Thymus (tissue), 14 donors: ENCODE measurements around the gene MT2A. TPM values are rescaled to one million over a fixed set of nuclear protein-coding genes. Genes with fewer than 3 reads are reported as not detected.
A peak's percentile ranks its signal among the peaks of the same experiment; 100 is the strongest.

Source experiments
- DNase-seq, 9 donors: peaks; one replicate each; pipeline ENCODE4 v3.0.0-alpha.2; 2013; ENCODE audit warnings: low spot score in 9 of 9, low read depth in 6 of 9, missing footprints in 1 of 9
- H3K27ac ChIP-seq, 2 donors: one replicate each; pipeline ENCODE4 v1.5.1; 2013; ENCODE audit warnings: control low read depth in 1 of 2, low read depth in 1 of 2, low read length in 1 of 2, mild to moderate bottlenecking in 1 of 2, moderate library complexity in 1 of 2
- H3K27me3 ChIP-seq, 2 donors: one replicate each; pipeline ENCODE4 v1.5.1; 2013; ENCODE audit warnings: low read length in 1 of 2; ENCODE audit not compliant: control insufficient read depth in 2 of 2, insufficient read depth in 1 of 2
- H3K36me3 ChIP-seq, 2 donors: one replicate each; pipeline ENCODE4 v1.5.1; 2013; ENCODE audit warnings: low read length in 1 of 2, mild to moderate bottlenecking in 1 of 2, moderate library complexity in 1 of 2; ENCODE audit not compliant: control insufficient read depth in 2 of 2, insufficient read depth in 2 of 2
- H3K4me1 ChIP-seq, 2 donors: one replicate each; pipeline ENCODE4 v1.5.1; 2013; ENCODE audit warnings: low read length in 2 of 2; ENCODE audit not compliant: control insufficient read depth in 2 of 2, insufficient read depth in 2 of 2
- H3K4me3 ChIP-seq, 2 donors: one replicate each; pipeline ENCODE4 v1.5.1; 2013; ENCODE audit warnings: low read length in 2 of 2, control low read depth in 1 of 2, mild to moderate bottlenecking in 1 of 2
- H3K9me3 ChIP-seq, 2 donors: one replicate each; pipeline ENCODE4 v1.5.1; 2013; ENCODE audit warnings: low read length in 1 of 2, mild to moderate bottlenecking in 1 of 2; ENCODE audit not compliant: control insufficient read depth in 2 of 2, insufficient read depth in 1 of 2
- WGBS: extraction: QIAGEN DNeasy Blood & Tissue Kit; methylation state at CpG from one replicate; pipeline ENCODE4 v1.1.7; 2013; 5-methylcytosine and 5-hydroxymethylcytosine counted together
- long read RNA-seq, 10 donors: transcript quantifications; one replicate each; lab custom pipeline, GENCODE V29; 2026
- polyA plus RNA-seq: library from polyadenylated mRNA; stranded (reverse); fragments of 200-250 nt; gene quantifications from one replicate; pipeline ENCODE4 v1.2.3, GENCODE V29; 2013
- total RNA-seq: library from RNA; stranded (reverse); fragments of 120-200 nt; gene quantifications from one replicate; pipeline ENCODE4 v1.2.4, GENCODE V29; 2013
- donor health status: healthy.

Gene MT2A
- total RNA-seq (7.8 TPM), polyA plus RNA-seq (2,040 TPM)
- long read RNA-seq, donor 1, partial matches to known transcripts = 0 of 2 reads
- long read RNA-seq, donor 1, other reads (novel, unspliced or antisense) = 0 of 2 reads
- long read RNA-seq, donor 2 = 0 reads
- long read RNA-seq, donor 3, transcript MT2A-201 (3 exons, 786 nt) = major isoform, 19 of 23 reads
- long read RNA-seq, donor 3, partial matches to known transcripts = 0 of 23 reads
- long read RNA-seq, donor 3, other reads (novel, unspliced or antisense) = 0 of 23 reads
- long read RNA-seq, donor 4, transcript MT2A-201 (3 exons, 786 nt) = major isoform, 18 of 28 reads
- long read RNA-seq, donor 4, partial matches to known transcripts = 5 of 28 reads
- long read RNA-seq, donor 4, other reads (novel, unspliced or antisense) = 0 of 28 reads
- long read RNA-seq, donor 5, transcript MT2A-203 (1 exons, 903 nt) = minor isoform, 12 of 80 reads
- long read RNA-seq, donor 5, transcript MT2A-201 (3 exons, 786 nt) = major isoform, 45 of 80 reads
- long read RNA-seq, donor 5, partial matches to known transcripts = 11 of 80 reads
- long read RNA-seq, donor 5, other reads (novel, unspliced or antisense) = 11 of 80 reads
- long read RNA-seq, donor 6, transcript MT2A-201 (3 exons, 786 nt) = major isoform, 25 of 28 reads
- long read RNA-seq, donor 6, partial matches to known transcripts = 0 of 28 reads
- long read RNA-seq, donor 6, other reads (novel, unspliced or antisense) = 0 of 28 reads
- long read RNA-seq, donor 7, transcript MT2A-201 (3 exons, 786 nt) = major isoform, 23 of 28 reads
- long read RNA-seq, donor 7, transcript MT2A-203 (1 exons, 903 nt) = minor isoform, 5 of 28 reads
- long read RNA-seq, donor 7, partial matches to known transcripts = 0 of 28 reads
- long read RNA-seq, donor 7, other reads (novel, unspliced or antisense) = 0 of 28 reads
- long read RNA-seq, donor 8, transcript MT2A-201 (3 exons, 786 nt) = major isoform, 12 of 12 reads
- long read RNA-seq, donor 8, partial matches to known transcripts = 0 of 12 reads
- long read RNA-seq, donor 8, other reads (novel, unspliced or antisense) = 0 of 12 reads
- long read RNA-seq, donor 9, transcript MT2A-201 (3 exons, 786 nt) = major isoform, 9 of 9 reads
- long read RNA-seq, donor 9, partial matches to known transcripts = 0 of 9 reads
- long read RNA-seq, donor 9, other reads (novel, unspliced or antisense) = 0 of 9 reads
- long read RNA-seq, donor 10, transcript MT2A-201 (3 exons, 786 nt) = major isoform, 14 of 14 reads
- long read RNA-seq, donor 10, partial matches to known transcripts = 0 of 14 reads
- long read RNA-seq, donor 10, other reads (novel, unspliced or antisense) = 0 of 14 reads

DNA sequence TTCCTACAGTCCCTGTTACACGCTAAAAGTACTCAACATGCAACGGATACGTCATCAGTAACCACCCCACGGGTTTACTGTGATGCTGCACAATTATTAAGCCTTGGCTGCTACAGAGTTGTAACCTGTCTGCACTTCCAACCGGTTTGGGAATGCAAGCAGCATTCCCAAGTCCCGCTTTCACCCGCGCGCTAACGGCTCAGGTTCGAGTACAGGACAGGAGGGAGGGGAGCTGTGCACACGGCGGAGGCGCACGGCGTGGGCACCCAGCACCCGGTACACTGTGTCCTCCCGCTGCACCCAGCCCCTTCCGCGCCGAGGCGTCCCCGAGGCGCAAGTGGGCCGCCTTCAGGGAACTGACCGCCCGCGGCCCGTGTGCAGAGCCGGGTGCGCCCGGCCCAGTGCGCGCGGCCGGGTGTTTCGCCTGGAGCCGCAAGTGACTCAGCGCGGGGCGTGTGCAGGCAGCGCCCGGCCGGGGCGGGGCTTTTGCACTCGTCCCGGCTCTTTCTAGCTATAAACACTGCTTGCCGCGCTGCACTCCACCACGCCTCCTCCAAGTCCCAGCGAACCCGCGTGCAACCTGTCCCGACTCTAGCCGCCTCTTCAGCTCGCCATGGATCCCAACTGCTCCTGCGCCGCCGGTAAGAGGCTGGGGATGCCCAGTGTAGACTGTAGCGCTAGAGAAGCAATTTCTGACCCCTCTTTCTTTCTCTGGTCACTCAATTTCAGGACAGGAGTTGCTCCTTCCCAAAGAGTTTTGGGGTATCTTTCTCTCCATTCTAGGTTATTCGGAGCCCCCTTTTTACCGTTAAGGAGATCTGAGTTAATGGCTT lies at the start of gene MT2A:
TSS of gene MT2A (plus strand) at position 542 of the 833 bp plus-strand sequence. CDS start at position 614, 72 bp downstream.
- peak within 1 kb of the TSS; percentile 38 to 51 for H3K4me3 ChIP-seq
- H3K27me3 ChIP-seq = peaks cover 0 to 30% of the 10 kb centered on the region in 2 donors
- H3K4me1 ChIP-seq = peaks cover 11 to 39% of the 10 kb centered on the region in 2 donors
- no peaks in the 10 kb centered on the region for H3K9me3 ChIP-seq
- no peaks in the 10 kb centered on the region for H3K36me3 ChIP-seq
- 13% methylated on average over 62 of the region's 62 CpGs for WGBS
- peak within 1 kb of the TSS; percentile 67 to 82 for H3K27ac ChIP-seq
- peak in 7 of 9 donors; percentile 42 to 88 (median 66) for DNase-seq

DNA sequence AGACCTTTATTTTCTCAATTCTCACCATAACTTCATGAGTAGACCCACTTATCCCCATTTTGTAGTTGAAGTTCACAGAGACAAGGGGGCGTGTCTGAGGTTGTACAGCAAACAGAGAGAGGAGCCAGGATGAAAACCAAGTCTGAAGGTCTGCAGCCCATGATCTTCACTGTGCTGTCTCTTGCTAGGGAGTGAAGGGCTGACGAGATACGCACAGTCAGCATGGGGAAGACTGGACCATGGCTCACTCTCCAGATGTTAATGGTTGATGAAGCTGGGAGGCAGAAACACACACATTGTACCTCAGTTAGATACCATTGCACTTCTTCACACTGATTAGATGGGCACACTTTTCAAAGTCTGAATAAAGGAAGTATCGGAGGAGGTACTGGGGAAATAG lies 49.3 kb upstream of the MT2A start:
- no peak overlapping the region for H3K4me3 ChIP-seq
- 96% methylated on average over 4 of the region's 4 CpGs for WGBS
- H3K36me3 ChIP-seq = no peaks in the 10 kb centered on the region
- no peaks in the 10 kb centered on the region for H3K4me1 ChIP-seq
- no peak for DNase-seq
- H3K27me3 ChIP-seq = peaks cover 4 to 11% of the 10 kb centered on the region in 2 donors
- H3K27ac ChIP-seq = no peak overlapping the region
- no peaks in the 10 kb centered on the region for H3K9me3 ChIP-seq

DNA sequence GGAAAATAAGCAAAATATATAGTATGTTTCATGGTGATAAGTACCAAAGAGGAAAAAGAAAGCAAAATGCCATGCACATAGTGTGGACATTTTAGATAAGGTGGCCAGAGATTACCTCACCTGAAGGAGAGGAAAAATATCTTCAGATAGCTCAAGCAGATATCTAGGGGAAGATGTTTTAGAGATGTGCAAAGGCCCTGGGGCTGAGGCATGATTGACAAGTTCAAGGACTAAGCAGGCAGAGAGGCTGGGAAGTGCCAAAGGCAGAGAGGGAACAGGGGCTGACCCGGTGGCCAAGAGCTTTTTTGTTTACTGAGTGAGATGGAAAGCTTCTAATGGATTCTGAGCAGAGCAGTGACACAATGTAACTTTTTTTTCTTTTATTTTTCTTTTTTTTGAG lies 47.9 kb upstream of the MT2A start:
- H3K9me3 ChIP-seq = no peaks in the 10 kb centered on the region
- no peaks in the 10 kb centered on the region for H3K36me3 ChIP-seq
- 92% methylated on average over 1 of the region's 1 CpG for WGBS
- H3K27me3 ChIP-seq = peaks cover 4 to 16% of the 10 kb centered on the region in 2 donors
- no peak overlapping the region for H3K4me3 ChIP-seq
- no peaks in the 10 kb centered on the region for H3K4me1 ChIP-seq
- DNase-seq = no peak
- no peak overlapping the region for H3K27ac ChIP-seq

DNA sequence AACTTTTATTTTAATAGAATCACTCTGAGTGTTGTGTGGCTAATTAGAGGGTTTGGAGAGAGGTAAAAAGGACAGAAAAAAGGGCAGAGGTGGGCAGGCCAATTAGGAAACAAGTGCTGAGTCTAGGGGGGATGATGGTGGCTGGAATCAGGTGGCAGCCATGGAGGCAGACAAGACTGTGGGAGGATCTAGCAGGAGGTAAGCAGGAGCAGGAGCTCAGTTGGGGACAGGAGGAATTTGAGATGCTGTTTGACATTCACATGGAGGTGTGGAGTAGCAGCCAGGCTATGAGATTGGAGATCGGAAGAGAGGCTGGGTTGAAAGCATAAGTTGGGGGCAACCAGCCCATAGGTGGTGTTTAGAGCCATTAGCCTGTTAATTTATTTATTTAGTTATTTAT lies 47.3 kb upstream of the MT2A start:
- no peak for DNase-seq
- Histone ChIP-seq H3K9me3 (no peaks in the 10 kb centered on the region), H3K27me3 (peaks cover 4 to 17% of the 10 kb centered on the region in 2 donors), H3K4me3 (no peak overlapping the region), H3K4me1 (no peaks in the 10 kb centered on the region), H3K36me3 (no peaks in the 10 kb centered on the region), H3K27ac (no peak overlapping the region)
- WGBS = 91% methylated on average over 1 of the region's 1 CpG

DNA sequence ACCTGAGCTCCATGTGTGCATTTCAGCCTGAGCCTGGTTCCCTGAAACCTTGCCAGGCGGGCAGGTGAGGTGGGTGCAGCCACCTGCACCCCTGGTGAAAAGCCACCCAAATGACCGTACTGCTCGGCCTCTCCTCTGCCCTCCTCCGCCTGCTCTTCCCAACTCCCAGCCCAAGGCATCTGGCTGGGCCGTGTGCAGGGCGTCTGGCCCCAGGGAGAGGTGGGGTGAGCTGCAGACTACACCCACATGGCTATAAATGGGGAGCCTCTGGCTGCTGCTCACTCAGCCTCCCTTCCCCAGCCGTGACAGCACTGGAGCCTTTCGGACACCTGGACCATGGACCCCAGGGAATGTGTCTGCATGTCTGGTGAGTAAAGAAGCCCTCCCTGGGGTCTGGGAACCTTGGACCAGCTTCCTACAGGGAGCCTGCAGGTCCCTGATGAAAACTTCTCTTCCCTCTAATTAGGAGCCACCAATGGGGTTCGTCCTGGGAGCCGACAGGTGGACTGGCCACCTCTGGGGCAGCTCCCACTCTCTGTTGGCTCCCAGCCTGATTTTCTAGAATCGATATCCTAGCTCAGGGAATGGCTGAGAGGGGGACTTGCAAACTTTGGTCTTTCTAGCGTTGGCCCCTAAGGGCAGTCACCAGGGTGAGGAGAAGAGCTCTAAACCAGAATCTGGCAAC lies 43.4 kb upstream of the MT2A start, which contains the start of gene MT4:
TSS of gene MT4 (plus strand) at position 281 of the 685 bp plus-strand sequence. CDS start at position 337, 56 bp downstream.
- no peak within 1 kb of the TSS for H3K27ac ChIP-seq
- H3K4me3 ChIP-seq = no peak within 1 kb of the TSS
- no peaks in the 10 kb centered on the region for H3K4me1 ChIP-seq
- no peak for DNase-seq
- WGBS = 94% methylated on average over 12 of the region's 12 CpGs
- H3K27me3 ChIP-seq = peaks cover 2 to 17% of the 10 kb centered on the region in 2 donors
- H3K9me3 ChIP-seq = no peaks in the 10 kb centered on the region
- H3K36me3 ChIP-seq = no peaks in the 10 kb centered on the region

DNA sequence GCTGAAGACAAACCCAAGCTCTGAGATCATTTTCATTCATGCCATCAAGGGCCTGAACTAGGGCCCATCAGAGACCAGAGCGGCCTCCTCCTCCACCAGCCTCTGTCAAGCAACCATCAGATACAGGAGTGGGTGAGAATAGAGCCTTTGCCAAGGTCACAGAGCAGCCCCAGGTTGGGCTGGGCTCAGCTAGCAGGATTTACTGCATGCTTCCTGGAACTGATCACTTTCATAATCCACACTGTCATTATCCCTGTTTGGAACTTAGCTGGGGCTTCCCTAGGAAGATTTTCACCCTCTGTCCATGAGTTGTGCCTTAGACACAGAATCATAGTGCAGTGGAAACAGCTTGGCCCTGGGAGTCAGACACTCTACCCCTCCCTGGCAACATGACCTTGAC lies 38.4 kb upstream of the MT2A start:
- 96% methylated on average over 1 of the region's 1 CpG for WGBS
- Histone ChIP-seq H3K27me3 (peaks cover 2 to 7% of the 10 kb centered on the region in 2 donors), H3K9me3 (no peaks in the 10 kb centered on the region), H3K4me3 (no peak overlapping the region), H3K27ac (no peak overlapping the region), H3K36me3 (no peaks in the 10 kb centered on the region), H3K4me1 (no peaks in the 10 kb centered on the region)
- no peak for DNase-seq

DNA sequence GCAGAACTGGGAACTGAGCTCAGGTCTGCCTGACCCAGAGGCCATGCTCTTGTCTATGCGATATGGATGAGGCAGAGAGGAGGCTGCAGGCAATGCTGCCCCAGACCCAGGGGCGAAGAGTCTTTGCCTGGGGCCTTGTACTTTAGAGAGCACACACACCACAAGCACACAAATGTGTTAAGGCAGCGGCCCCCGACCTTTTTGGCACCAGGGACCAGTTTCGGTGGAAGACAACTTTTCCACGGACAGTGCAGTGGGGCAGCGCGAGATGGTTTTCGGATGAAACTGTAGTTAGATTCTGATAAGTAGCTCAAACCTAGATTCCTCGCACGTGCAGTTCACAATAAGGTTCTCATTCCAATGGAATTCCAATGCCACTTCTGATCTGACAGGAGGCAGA lies 36.9 kb upstream of the MT2A start:
- no peak overlapping the region for H3K4me3 ChIP-seq
- 96% methylated on average over 11 of the region's 11 CpGs for WGBS
- H3K36me3 ChIP-seq = no peaks in the 10 kb centered on the region
- H3K27ac ChIP-seq = no peak overlapping the region
- H3K27me3 ChIP-seq = peaks cover 2 to 4% of the 10 kb centered on the region in 2 donors
- no peak for DNase-seq
- no peaks in the 10 kb centered on the region for H3K4me1 ChIP-seq
- no peaks in the 10 kb centered on the region for H3K9me3 ChIP-seq
